Hippocampal formation (tissue), 2 donors: ENCODE measurements around the gene ETV4.
A peak's percentile ranks its signal among the peaks of the same experiment; 100 is the strongest.
"Not testable (repeated sequence)": the region's sequence is repeated elsewhere in the genome, so short reads cannot be mapped to it uniquely, and the experiment has no call there.

ENCODE experiments used
- DNase-seq, 2 donors: peaks; one replicate each; lab custom pipeline; 2025; lab: John Stamatoyannopoulos, UW

The ETV4 gene

GRCh38 chr17:43517161-43517560 is 29.0 kb downstream of the ETV4 start:
- no peak for DNase-seq

GRCh38 chr17:43515656-43516055 is 30.5 kb downstream of the ETV4 start:
- peak in 1 of 2 donors; percentile 42 for DNase-seq

- DNase-seq = not testable (repeated sequence)
Observed at GRCh38 chr17:43511199-43511598, 34.9 kb downstream of the ETV4 start.

GRCh38 chr17:43509440-43509839 is 36.7 kb downstream of the ETV4 start:
- not testable (repeated sequence) for DNase-seq

GRCh38 chr17:43490621-43491020 is 55.5 kb downstream of the ETV4 start:
- no peak for DNase-seq

- DNase-seq = peak; percentile 97 to 100
Observed at GRCh38 chr17:43483674-43484551, 62.2 kb downstream of the ETV4 start, which contains the start of gene DHX8. Gene DHX8, plus strand, starts transcription at chr17:43483975. Its CDS starts 63 bp downstream, at chr17:43484038.

- DNase-seq = no peak
Observed at GRCh38 chr17:43482103-43483012, 63.8 kb downstream of the ETV4 start.

GRCh38 chr17:43479948-43480347 is 66.2 kb downstream of the ETV4 start:
- DNase-seq = no peak
